Mesenchymal stem cell (in vitro differentiated cells and primary cell): ENCODE data around the gene ZIM2. TPM values are rescaled to one million over a fixed set of nuclear protein-coding genes. Genes with fewer than 3 reads are reported as not detected.

Experiments used
- small RNA-seq: library from polyadenylated mRNA; stranded (forward); fragments of <200 nt; extraction: miRNeasy Mini kit (QIAGEN cat#:217004); gene quantifications from one replicate; pipeline ENCODE3, GENCODE V24; 2013; ENCODE audit warnings: low read depth

Gene ZIM2

Small RNA genes within 50 kb of the gene (small RNA-seq; reads per million reads assigned to genes)
- not detected for gene AC006115.2
